T-helper 1 cell treated with Interleukin-12 subunit alpha and Interleukin-12 subunit beta and Interleukin-4 antibody, amounts not matched to agents 30 μg/mL and 1 μg/mL, for 36 hours (primary cell): ENCODE results near the gene CADPS2.
"Not testable (repeated sequence)": the region's sequence is repeated elsewhere in the genome, so short reads cannot be mapped to it uniquely, and the experiment has no call there.

ENCODE experiments used
- H3K27ac Mint-ChIP-seq: one replicate; pipeline ENCODE4 v1.8.0; 2021; ENCODE audit warnings: mild to moderate bottlenecking, mixed read lengths
- H3K27me3 Mint-ChIP-seq: one replicate; pipeline ENCODE4 v1.8.0; 2021; ENCODE audit warnings: low read depth, mixed read lengths
- H3K36me3 Mint-ChIP-seq: one replicate; pipeline ENCODE4 v1.8.0; 2021; ENCODE audit warnings: low read depth, mixed read lengths
- H3K4me1 Mint-ChIP-seq: one replicate; pipeline ENCODE4 v1.8.0; 2021; ENCODE audit warnings: low read depth, mixed read lengths
- H3K4me3 Mint-ChIP-seq: one replicate; pipeline ENCODE4 v1.8.0; 2021; ENCODE audit warnings: mild to moderate bottlenecking, moderate library complexity, mixed read lengths
- H3K9me3 Mint-ChIP-seq: one replicate; pipeline ENCODE4 v1.8.0; 2021; ENCODE audit warnings: mixed read lengths

The CADPS2 gene

GRCh38 chr7:122694697-122695096 is 191.6 kb downstream of the CADPS2 start:
- Mint-ChIP-seq H3K4me1 (no peaks in the 10 kb centered on the region), H3K27ac (no peak overlapping the region), H3K9me3 (peaks cover 10% of the 10 kb centered on the region), H3K36me3 (no peaks in the 10 kb centered on the region), H3K27me3 (no peaks in the 10 kb centered on the region), H3K4me3 (no peak overlapping the region)

GRCh38 chr7:122692769-122693309 is 193.4 kb downstream of the CADPS2 start:
- H3K4me3 Mint-ChIP-seq: no peak overlapping the region
- H3K4me1 Mint-ChIP-seq: no peaks in the 10 kb centered on the region
- no peaks in the 10 kb centered on the region for H3K27me3 Mint-ChIP-seq
- peaks cover 10% of the 10 kb centered on the region for H3K9me3 Mint-ChIP-seq
- no peak overlapping the region for H3K27ac Mint-ChIP-seq
- H3K36me3 Mint-ChIP-seq: no peaks in the 10 kb centered on the region

DNA sequence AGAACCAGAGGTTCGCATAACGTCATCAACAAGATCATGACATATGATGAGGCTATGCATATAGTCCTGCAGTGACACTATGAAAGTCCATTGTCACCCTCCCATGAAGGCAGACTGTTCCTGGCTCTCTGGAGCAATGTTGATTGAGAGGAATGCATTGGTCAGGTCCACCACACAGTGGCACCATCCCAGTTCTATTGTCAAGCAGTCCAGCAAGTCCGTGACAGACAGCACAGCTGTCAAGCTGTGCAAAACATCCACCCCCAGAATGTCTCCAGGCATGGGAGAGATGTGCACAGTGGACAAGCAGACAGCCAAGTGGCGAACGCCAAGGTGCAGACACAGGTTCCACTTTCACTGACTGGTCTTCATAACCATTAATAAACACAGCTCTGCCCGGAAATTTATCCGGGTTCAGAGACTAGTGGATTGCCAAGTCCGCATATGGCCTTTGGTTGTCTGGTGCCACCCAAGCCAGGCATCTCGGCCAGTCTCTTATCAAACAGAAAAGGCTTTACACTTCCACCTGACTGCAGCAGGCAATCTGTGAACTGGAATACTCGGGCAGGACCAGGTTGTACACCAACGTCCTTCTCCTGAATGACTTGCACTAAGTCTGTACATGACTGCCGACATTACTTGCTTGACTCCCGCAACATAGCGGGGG is 194.6 kb downstream of the CADPS2 start:
- no peak overlapping the region for H3K4me3 Mint-ChIP-seq
- H3K36me3 Mint-ChIP-seq: no peaks in the 10 kb centered on the region
- peaks cover 10% of the 10 kb centered on the region for H3K9me3 Mint-ChIP-seq
- no peaks in the 10 kb centered on the region for H3K4me1 Mint-ChIP-seq
- no peak overlapping the region for H3K27ac Mint-ChIP-seq
- H3K27me3 Mint-ChIP-seq: no peaks in the 10 kb centered on the region

- H3K9me3 Mint-ChIP-seq: peaks cover 10% of the 10 kb centered on the region
- H3K4me1 Mint-ChIP-seq: no peaks in the 10 kb centered on the region
- no peaks in the 10 kb centered on the region for H3K27me3 Mint-ChIP-seq
- H3K4me3 Mint-ChIP-seq: no peak overlapping the region
- no peaks in the 10 kb centered on the region for H3K36me3 Mint-ChIP-seq
- no peak overlapping the region for H3K27ac Mint-ChIP-seq
These were observed 196.7 kb downstream of the CADPS2 start for GRCh38 chr7:122689346-122690109.

DNA sequence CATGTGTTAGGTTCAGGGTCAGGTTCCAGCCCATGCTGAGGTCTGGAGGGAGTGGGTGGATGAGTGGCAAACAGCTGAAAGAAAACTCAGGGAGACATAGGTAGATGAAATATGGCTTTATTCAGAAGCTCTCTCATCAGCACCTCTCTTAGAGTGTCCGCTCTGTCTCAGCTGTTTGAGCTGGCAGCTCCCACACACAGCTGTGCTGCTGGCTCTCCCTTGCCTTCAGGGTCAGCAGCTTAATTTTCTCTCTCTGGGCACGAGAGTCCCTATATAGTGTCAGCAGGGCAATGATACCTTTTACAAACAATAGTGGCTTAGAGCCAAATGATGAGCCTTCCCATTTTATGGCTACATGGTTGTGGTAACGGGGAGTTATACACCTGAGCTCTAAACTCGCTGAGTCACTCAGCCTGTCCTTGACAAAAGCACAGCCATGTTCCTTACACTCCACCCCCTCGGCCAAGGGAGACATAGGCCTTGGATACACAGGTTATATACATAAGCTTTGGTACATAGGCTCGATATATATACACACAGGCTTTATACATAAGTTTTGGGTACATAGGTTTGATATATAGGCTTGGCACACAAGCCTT is 197.8 kb downstream of the CADPS2 start:
- H3K27me3 Mint-ChIP-seq: no peaks in the 10 kb centered on the region
- H3K36me3 Mint-ChIP-seq: no peaks in the 10 kb centered on the region
- H3K9me3 Mint-ChIP-seq: peaks cover 10% of the 10 kb centered on the region
- H3K4me1 Mint-ChIP-seq: no peaks in the 10 kb centered on the region
- H3K4me3 Mint-ChIP-seq: no peak overlapping the region
- H3K27ac Mint-ChIP-seq: no peak overlapping the region

DNA sequence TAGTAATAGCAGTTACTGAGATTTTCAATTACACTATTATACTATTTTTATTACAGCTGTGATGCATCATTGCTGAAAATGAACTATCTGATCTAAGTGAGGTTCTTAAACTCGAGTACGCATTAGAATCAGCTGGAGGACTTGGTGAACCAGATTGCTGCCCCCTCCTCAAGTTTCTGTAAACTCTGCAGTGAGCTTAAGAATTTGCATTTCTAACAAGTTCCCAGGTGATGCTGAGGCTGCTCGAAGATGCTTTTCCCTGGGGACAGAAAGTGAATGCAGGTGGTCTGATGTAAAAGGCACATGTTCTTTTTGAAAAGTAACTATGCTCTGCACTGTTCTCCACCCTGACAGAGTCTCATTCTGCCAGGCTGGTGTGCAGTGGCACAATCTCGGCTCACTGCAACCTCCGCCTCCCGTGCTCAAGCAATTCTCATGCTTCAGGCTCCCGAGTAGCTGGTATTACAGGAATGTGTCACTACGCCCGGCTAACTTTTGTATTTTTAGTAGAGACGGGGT is 199.8 kb downstream of the CADPS2 start:
- H3K4me1 Mint-ChIP-seq: no peaks in the 10 kb centered on the region
- H3K27ac Mint-ChIP-seq: no peak overlapping the region
- peaks cover 3% of the 10 kb centered on the region for H3K9me3 Mint-ChIP-seq
- H3K4me3 Mint-ChIP-seq: no peak overlapping the region
- H3K36me3 Mint-ChIP-seq: no peaks in the 10 kb centered on the region
- H3K27me3 Mint-ChIP-seq: no peaks in the 10 kb centered on the region

GRCh38 chr7:122684504-122684903 is 201.8 kb downstream of the CADPS2 start:
- Mint-ChIP-seq H3K27me3 (no peaks in the 10 kb centered on the region), H3K4me3 (no peak overlapping the region), H3K9me3 (no peaks in the 10 kb centered on the region), H3K36me3 (no peaks in the 10 kb centered on the region), H3K4me1 (no peaks in the 10 kb centered on the region), H3K27ac (no peak overlapping the region)

- H3K27ac Mint-ChIP-seq: no peak overlapping the region
- no peaks in the 10 kb centered on the region for H3K4me1 Mint-ChIP-seq
- no peaks in the 10 kb centered on the region for H3K27me3 Mint-ChIP-seq
- no peaks in the 10 kb centered on the region for H3K9me3 Mint-ChIP-seq
- no peaks in the 10 kb centered on the region for H3K36me3 Mint-ChIP-seq
- no peak overlapping the region for H3K4me3 Mint-ChIP-seq
These were observed 203.3 kb downstream of the CADPS2 start for GRCh38 chr7:122682815-122683550.

DNA sequence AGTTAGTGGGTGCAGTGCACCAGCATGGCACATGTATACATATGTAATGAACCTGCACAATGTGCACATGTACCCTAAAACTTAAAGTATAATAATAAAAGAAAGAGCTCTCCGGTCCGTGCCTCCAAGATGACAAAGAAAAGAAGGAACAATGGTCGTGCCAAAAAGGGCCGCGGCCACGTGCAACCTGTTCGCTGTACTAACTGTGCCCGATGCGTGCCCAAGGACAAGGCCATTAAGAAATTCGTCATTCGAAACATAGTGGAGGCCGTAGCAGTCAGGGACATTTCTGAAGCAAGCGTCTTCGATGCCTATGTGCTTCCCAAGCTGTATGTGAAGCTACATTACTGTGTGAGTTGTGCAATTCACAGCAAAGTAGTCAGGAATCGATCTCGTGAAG is 205.1 kb downstream of the CADPS2 start:
- H3K4me3 Mint-ChIP-seq, H3K27ac Mint-ChIP-seq, H3K9me3 Mint-ChIP-seq, H3K27me3 Mint-ChIP-seq, H3K4me1 Mint-ChIP-seq, H3K36me3 Mint-ChIP-seq: not testable (repeated sequence)

GRCh38 chr7:122679813-122680212 is 206.4 kb downstream of the CADPS2 start:
- Mint-ChIP-seq H3K4me1 (no peaks in the 10 kb centered on the region), H3K27ac (no peak overlapping the region), H3K4me3 (no peak overlapping the region)

DNA sequence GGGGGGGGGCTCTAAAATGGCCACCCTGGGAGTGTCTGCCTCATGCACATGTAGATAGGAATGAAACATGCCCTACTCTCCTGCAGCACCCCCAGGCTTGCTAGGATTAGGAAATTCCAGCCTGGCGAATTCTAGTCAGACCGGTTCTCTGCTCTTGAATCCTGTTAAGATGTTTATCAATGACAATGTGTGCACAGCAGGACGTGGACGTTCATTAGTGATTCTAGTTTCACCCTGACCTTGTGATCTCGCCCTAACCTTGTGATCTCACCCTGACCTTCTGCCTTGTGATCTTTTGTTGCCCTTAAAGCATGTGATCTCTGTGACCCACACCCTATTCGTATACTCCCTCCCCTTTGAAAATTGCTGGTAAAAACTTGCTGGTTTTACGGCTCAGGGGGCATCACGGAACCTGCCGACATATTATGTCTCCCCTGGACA is 207.0 kb downstream of the CADPS2 start:
- H3K4me3 Mint-ChIP-seq, H3K27ac Mint-ChIP-seq, H3K27me3 Mint-ChIP-seq, H3K36me3 Mint-ChIP-seq, H3K9me3 Mint-ChIP-seq, H3K4me1 Mint-ChIP-seq: not testable (repeated sequence)

More at GRCh38 chr7:122679813-122680212, 206.4 kb downstream of the CADPS2 start:
- Mint-ChIP-seq H3K36me3 (no peaks in the 10 kb centered on the region), H3K9me3 (no peaks in the 10 kb centered on the region), H3K27me3 (no peaks in the 10 kb centered on the region)

- Mint-ChIP-seq H3K4me3 (no peak overlapping the region), H3K4me1 (no peaks in the 10 kb centered on the region), H3K36me3 (no peaks in the 10 kb centered on the region), H3K27me3 (no peaks in the 10 kb centered on the region), H3K27ac (no peak overlapping the region), H3K9me3 (no peaks in the 10 kb centered on the region)
These were observed 209.1 kb downstream of the CADPS2 start for GRCh38 chr7:122677149-122677548.

DNA sequence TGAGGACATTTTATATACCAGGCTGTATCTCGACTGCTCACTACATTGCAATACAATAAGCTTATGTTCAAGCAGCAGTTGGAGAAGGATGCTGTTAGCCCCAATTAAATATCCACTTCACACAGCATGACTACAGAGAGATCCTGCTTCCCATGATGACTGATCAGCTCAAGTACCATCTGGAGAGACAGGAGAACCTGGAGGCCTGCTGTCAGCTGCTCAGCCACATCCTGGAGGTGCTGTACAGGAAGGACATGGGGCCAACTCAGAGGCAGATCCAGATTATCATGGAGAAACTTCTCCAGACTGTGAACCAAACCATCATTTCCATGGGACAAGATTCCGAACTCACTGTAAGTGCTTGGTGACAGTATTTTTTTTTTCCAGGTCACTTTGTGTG is 209.8 kb downstream of the CADPS2 start:
- Mint-ChIP-seq H3K36me3 (no peaks in the 10 kb centered on the region), H3K27ac (no peak overlapping the region), H3K9me3 (no peaks in the 10 kb centered on the region), H3K4me1 (no peaks in the 10 kb centered on the region), H3K27me3 (no peaks in the 10 kb centered on the region), H3K4me3 (no peak overlapping the region)

DNA sequence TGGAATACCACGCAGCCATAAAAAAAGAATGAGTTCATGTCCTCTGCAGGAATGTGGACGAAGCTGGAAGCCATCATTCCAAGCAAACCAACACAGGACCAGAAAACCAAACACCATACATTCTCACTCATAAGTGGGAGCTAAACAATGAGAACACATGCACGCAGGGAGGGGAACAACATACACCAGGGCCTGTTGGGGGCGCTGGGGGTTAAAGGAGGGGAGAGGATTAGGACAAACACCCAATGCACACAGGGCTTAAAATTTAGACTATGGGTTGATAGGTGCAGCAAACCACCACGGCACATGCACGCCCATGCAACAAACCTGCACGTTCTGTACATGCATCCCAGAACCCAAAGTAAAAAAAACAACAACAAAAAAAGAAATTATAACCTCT is 210.6 kb downstream of the CADPS2 start:
- H3K27ac Mint-ChIP-seq: no peak overlapping the region
- no peaks in the 10 kb centered on the region for H3K27me3 Mint-ChIP-seq
- H3K4me3 Mint-ChIP-seq: no peak overlapping the region
- no peaks in the 10 kb centered on the region for H3K9me3 Mint-ChIP-seq
- H3K4me1 Mint-ChIP-seq: no peaks in the 10 kb centered on the region
- no peaks in the 10 kb centered on the region for H3K36me3 Mint-ChIP-seq
